AG09309 (cell line): ENCODE data around the gene IFITM5.
A peak's percentile ranks its signal among the peaks of the same experiment; 100 is the strongest.

Experiments
- DNase-seq: peaks from one replicate; pipeline ENCODE4 v3.0.0-alpha.2; 2010; ENCODE audit warnings: low read depth
- H3K4me3 ChIP-seq: 2 replicates; pipeline ENCODE4 v1.5.1; 2011; ENCODE audit warnings: mild to moderate bottlenecking, low read depth, low read length, moderate library complexity; ENCODE audit not compliant: control insufficient read depth
- TF ChIP-seq, protein P1 (sequence below): IDR thresholded peaks from 2 replicates; pipeline ENCODE4 v1.5.1; 2011; ENCODE audit warnings: mild to moderate bottlenecking, low read depth, low read length, inconsistent platforms; ENCODE audit not compliant: insufficient read depth, control insufficient read depth; ENCODE audit errors: missing control alignments

The IFITM5 gene

DNA sequence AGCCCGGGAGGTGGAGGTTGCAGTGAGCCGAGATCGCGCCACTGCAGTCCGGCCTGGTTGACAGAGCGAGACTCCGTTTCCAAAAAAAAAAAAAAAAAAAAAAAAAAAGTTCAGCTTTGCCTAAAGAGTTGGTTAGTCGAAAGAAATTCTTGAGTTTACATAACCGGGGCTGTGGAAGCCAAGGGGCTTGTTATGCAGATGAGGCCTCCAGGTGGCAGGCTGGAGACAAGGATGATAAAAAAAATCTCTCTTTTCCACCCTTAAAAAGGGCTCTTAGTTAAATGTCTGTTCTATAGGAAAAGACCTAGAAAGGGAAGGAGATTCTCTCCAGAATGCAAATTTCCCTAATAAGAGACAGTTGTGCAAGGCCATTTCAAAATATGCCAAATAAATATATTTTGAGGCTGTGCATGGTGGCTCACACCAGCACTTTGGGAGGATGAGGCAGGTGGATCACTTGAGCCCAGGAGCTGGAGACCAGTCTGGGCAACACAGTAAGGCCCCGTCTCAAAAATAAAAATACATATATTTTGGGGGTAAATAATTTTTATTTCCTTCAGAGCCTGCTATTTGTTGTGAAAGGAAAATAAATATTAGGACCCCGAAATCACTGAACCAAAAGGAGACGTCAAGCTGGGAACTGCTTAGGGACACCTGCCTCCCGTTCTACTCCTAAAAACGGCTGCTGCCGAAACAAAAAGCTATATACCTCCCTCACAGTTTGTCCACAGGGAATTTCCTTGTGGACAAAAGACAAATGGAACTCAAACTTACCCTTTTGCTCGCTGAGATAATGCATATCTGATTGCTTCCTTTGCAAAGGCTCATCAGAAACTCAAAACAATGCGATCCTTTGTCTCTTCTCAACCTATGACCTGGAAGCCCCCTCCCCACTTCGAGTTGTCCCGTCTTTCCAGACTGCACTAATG is 5.9 kb upstream of the IFITM5 start:
- no peak overlapping the region for H3K4me3 ChIP-seq
- DNase-seq, result peak; percentile 55
- TF ChIP-seq, protein P1, sequence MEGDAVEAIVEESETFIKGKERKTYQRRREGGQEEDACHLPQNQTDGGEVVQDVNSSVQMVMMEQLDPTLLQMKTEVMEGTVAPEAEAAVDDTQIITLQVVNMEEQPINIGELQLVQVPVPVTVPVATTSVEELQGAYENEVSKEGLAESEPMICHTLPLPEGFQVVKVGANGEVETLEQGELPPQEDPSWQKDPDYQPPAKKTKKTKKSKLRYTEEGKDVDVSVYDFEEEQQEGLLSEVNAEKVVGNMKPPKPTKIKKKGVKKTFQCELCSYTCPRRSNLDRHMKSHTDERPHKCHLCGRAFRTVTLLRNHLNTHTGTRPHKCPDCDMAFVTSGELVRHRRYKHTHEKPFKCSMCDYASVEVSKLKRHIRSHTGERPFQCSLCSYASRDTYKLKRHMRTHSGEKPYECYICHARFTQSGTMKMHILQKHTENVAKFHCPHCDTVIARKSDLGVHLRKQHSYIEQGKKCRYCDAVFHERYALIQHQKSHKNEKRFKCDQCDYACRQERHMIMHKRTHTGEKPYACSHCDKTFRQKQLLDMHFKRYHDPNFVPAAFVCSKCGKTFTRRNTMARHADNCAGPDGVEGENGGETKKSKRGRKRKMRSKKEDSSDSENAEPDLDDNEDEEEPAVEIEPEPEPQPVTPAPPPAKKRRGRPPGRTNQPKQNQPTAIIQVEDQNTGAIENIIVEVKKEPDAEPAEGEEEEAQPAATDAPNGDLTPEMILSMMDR, result peak; percentile 80

DNA sequence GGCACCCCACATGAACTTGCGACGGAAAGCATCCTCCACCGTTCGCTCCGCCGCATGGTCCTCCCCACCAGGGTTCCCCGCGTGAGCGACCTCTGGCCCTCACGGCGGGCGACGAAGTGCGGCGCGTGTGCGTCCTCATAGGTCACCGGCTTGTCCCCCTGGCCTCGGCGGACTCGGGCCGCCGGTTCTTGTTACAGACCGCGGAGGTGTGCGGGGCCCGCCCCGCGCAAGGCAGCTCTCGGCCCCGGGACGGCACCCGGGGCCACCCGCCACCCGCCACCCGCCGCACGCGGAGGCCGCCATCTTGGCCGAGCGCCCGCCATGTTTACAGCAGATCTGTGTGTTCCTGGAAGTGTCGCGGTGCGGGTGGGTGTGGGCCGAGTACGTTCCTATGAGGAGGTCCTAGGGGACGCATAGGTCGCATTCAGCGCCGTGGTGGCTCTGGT is 4.8 kb upstream of the IFITM5 start:
- H3K4me3 ChIP-seq, result no peak overlapping the region
- no peak for DNase-seq
- TF ChIP-seq, protein P1, result no peak

DNA sequence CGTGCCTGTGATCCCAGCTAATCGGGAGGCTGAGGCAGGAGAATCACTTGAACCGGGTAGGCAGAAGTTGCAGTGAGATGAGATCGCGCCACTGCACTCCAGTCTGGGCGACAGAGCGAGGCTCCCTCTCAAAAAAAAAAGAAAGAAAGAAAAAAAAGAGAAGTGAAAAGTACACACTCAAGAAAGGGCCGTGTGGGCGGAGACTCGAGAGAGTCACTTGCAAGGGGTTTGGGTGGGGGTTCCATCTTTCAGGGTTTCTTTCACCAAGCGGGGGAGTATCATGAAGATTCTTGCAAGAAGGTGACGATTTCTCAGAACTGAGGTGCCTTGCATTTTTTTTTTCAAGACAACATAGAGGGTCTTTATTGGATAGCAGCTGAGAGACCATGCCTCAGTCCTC is 4.0 kb upstream of the IFITM5 start:
- H3K4me3 ChIP-seq, result no peak overlapping the region
- TF ChIP-seq, protein P1, result no peak
- DNase-seq, result no peak

DNA sequence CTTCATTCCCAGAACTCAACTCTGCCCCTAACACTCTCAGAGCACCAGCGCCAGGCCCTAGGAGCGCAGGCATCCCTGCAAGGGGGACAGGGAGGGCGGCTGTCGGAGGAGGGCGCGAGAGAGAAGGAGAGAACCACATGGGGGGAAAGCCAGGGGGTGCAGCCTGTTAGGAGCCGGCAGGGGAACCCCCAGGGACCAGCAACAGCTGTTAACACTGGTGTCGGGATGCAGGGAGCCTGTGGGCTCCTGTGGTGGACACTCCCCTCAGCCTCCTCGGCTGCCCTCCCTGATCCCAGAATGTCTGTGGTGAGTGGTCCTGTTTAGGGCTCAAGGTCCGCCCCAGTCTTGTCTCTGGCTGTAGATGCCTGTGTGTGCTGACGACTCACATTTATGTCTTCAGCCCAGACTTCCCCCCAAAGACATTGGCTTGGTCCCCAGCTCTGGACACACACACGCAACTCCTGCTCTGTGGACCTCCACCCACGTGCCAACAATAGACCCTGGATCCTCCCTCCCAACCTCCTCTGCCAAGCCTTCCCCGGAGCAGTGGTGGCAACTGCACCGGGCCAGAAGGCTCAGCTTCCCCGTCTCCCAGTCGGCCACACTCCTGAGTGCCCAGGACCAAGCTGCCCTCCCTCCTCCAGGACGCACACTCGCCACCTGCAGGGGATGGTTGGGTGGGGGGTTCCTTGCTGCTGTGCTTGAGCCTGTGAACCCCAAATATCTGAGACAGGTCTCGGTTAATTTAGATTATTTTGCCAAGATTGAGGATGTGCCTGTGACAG is 817 bp upstream of the IFITM5 start:
- no peak for DNase-seq
- no peak overlapping the region for H3K4me3 ChIP-seq
- TF ChIP-seq, protein P1, result peak; percentile 24

DNA sequence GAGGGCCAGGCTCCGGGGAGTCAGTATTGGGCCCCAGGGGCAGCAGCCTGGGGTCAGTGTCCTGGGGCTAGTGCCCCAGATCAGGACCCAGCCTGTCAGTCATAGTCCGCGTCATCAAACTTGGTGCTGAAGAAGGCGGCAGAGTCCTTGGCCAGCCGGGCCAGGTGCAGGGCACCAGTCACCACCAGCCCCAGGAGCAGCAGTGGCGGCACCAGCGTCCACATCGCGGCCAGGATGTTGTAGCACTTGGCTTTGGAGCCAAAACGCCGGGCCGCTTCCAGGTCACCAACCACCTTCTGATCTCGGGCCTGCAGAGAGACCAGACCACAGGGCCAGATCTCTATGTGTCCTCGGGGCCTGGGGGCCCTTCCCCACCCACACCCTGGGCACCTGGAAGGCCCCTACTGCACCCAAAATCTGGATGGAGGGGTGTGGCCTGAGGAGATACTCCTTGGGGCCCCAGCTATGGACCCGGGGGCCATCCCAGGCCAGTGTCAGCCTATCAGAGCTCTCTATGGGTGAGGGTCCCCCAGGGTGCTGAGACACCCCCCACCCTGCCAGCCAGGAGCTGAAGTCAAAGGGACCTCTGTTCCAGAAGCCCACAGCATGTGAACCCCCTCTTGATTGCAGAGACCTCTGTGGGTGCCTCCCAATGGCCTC is 790 bp downstream of the IFITM5 start:
- no peak for DNase-seq
- TF ChIP-seq, protein P1, result no peak
- H3K4me3 ChIP-seq, result no peak overlapping the region

DNA sequence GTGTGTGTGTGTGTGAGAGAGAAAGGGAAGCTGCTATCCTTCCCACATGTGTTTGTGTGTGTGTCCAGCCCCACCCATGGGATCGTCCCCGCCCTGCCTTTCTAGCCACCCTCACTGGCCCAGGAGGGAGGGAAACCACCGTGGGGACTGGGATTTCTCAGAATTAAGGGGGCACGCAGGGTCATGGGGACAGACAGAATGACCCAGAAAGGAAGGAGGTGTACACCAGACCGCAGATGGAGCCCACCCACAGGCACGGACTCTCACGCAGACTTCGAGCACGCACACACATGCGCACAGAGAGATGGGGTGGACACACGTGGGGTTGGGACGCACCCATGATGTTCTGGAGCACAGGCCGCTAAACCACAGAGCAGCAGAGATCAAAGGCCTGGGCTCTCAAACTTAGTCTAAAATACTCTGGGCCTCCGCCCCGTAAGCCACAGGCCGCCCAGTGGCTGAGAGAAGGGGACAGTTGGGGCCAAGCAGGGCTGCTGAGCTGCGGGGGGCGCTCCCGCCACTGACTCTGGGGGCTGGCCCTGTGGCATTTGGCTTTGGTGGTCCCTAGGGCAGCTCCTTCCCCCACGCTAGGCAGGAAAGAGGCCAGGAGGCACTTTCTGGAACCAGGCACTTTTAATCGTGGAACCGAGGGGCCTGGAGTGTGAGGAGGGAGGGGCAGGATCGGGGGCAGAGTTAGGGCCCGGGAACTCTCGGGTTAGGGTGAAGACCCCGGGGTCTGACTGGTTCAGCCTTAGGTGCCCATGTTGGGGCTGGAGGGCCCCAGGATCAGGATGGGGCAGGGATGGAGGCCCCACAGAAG is 1.5 kb downstream of the IFITM5 start:
- no peak for DNase-seq
- TF ChIP-seq, protein P1, result no peak
- no peak overlapping the region for H3K4me3 ChIP-seq
